ENCODE measurements around the gene ARHGAP18.
"Not testable (repeated sequence)": the region's sequence is repeated elsewhere in the genome, so short reads cannot be mapped to it uniquely, and the experiment has no call there.

Gene ARHGAP18

GRCh38 chr6:129596522-129596921 lies 113.5 kb downstream of the ARHGAP18 start:
- H3K9ac ChIP-seq (ENCODE audit: low read length), result no peak overlapping the region
- H3K4me1 ChIP-seq (ENCODE audit: control insufficient read depth, insufficient read depth, low read length), result peaks cover 17% of the 10 kb centered on the region
- DNase-seq (ENCODE audit: low read depth), result peak; percentile 51
- H3K9me3 ChIP-seq (ENCODE audit: control insufficient read depth, low read length), result no peaks in the 10 kb centered on the region
- no peak overlapping the region for H3K4me3 ChIP-seq (ENCODE audit: low read length)
- peaks cover 44% of the 10 kb centered on the region for H3K36me3 ChIP-seq (ENCODE audit: control insufficient read depth, insufficient read depth, low read length, severe bottlenecking)
- no peaks in the 10 kb centered on the region for H3K27me3 ChIP-seq (replicated peaks; ENCODE audit: control insufficient read depth, insufficient read depth, low read length)

GRCh38 chr6:129593233-129593564 lies 116.8 kb downstream of the ARHGAP18 start:
- Histone ChIP-seq H3K9ac (ENCODE audit: low read length) (no peak overlapping the region), H3K4me3 (ENCODE audit: low read length) (no peak overlapping the region)

GRCh38 chr6:129592516-129593232 lies 117.3 kb downstream of the ARHGAP18 start:
- H3K36me3 ChIP-seq (ENCODE audit: control insufficient read depth, insufficient read depth, low read length, severe bottlenecking), result peaks cover 37% of the 10 kb centered on the region
- no peak overlapping the region for H3K4me3 ChIP-seq (ENCODE audit: low read length)
- no peak for DNase-seq (ENCODE audit: low read depth)
- H3K27me3 ChIP-seq (replicated peaks; ENCODE audit: control insufficient read depth, insufficient read depth, low read length), result no peaks in the 10 kb centered on the region
- no peaks in the 10 kb centered on the region for H3K9me3 ChIP-seq (ENCODE audit: control insufficient read depth, low read length)
- peaks cover 4% of the 10 kb centered on the region for H3K4me1 ChIP-seq (ENCODE audit: control insufficient read depth, insufficient read depth, low read length)
- no peak overlapping the region for H3K9ac ChIP-seq (ENCODE audit: low read length)

More at GRCh38 chr6:129593233-129593564, 116.8 kb downstream of the ARHGAP18 start:
- H3K27me3 ChIP-seq (replicated peaks; ENCODE audit: control insufficient read depth, insufficient read depth, low read length), result no peaks in the 10 kb centered on the region
- peaks cover 37% of the 10 kb centered on the region for H3K36me3 ChIP-seq (ENCODE audit: control insufficient read depth, insufficient read depth, low read length, severe bottlenecking)
- peaks cover 9% of the 10 kb centered on the region for H3K4me1 ChIP-seq (ENCODE audit: control insufficient read depth, insufficient read depth, low read length)
- no peaks in the 10 kb centered on the region for H3K9me3 ChIP-seq (ENCODE audit: control insufficient read depth, low read length)
- DNase-seq (ENCODE audit: low read depth), result no peak

- no peak overlapping the region for H3K9ac ChIP-seq (ENCODE audit: low read length)
- H3K4me3 ChIP-seq (ENCODE audit: low read length), result no peak overlapping the region
- H3K9me3 ChIP-seq (ENCODE audit: control insufficient read depth, low read length), result no peaks in the 10 kb centered on the region
- H3K4me1 ChIP-seq (ENCODE audit: control insufficient read depth, insufficient read depth, low read length), result no peaks in the 10 kb centered on the region
- no peaks in the 10 kb centered on the region for H3K27me3 ChIP-seq (replicated peaks; ENCODE audit: control insufficient read depth, insufficient read depth, low read length)
- peaks cover 31% of the 10 kb centered on the region for H3K36me3 ChIP-seq (ENCODE audit: control insufficient read depth, insufficient read depth, low read length, severe bottlenecking)
- peak; percentile 74 for DNase-seq (ENCODE audit: low read depth)
These were observed 119.5 kb downstream of the ARHGAP18 start for GRCh38 chr6:129590408-129591022.

- Histone ChIP-seq H3K4me3 (ENCODE audit: low read length) (no peak overlapping the region), H3K9me3 (ENCODE audit: control insufficient read depth, low read length) (no peaks in the 10 kb centered on the region), H3K4me1 (ENCODE audit: control insufficient read depth, insufficient read depth, low read length) (no peaks in the 10 kb centered on the region), H3K27me3 (replicated peaks; ENCODE audit: control insufficient read depth, insufficient read depth, low read length) (no peaks in the 10 kb centered on the region), H3K36me3 (ENCODE audit: control insufficient read depth, insufficient read depth, low read length, severe bottlenecking) (peaks cover 32% of the 10 kb centered on the region), H3K9ac (ENCODE audit: low read length) (no peak overlapping the region)
- no peak for DNase-seq (ENCODE audit: low read depth)
These were observed 123.2 kb downstream of the ARHGAP18 start for GRCh38 chr6:129586815-129587214.

- H3K4me1 ChIP-seq (ENCODE audit: control insufficient read depth, insufficient read depth, low read length), result no peaks in the 10 kb centered on the region
- no peak overlapping the region for H3K9ac ChIP-seq (ENCODE audit: low read length)
- no peaks in the 10 kb centered on the region for H3K27me3 ChIP-seq (replicated peaks; ENCODE audit: control insufficient read depth, insufficient read depth, low read length)
- H3K36me3 ChIP-seq (ENCODE audit: control insufficient read depth, insufficient read depth, low read length, severe bottlenecking), result peaks cover 41% of the 10 kb centered on the region
- no peak overlapping the region for H3K4me3 ChIP-seq (ENCODE audit: low read length)
- no peaks in the 10 kb centered on the region for H3K9me3 ChIP-seq (ENCODE audit: control insufficient read depth, low read length)
- no peak for DNase-seq (ENCODE audit: low read depth)
These were observed 126.1 kb downstream of the ARHGAP18 start for GRCh38 chr6:129583866-129584265.

- H3K9ac ChIP-seq (ENCODE audit: low read length), result no peak overlapping the region
- peaks cover 41% of the 10 kb centered on the region for H3K36me3 ChIP-seq (ENCODE audit: control insufficient read depth, insufficient read depth, low read length, severe bottlenecking)
- DNase-seq (ENCODE audit: low read depth), result no peak
- H3K27me3 ChIP-seq (replicated peaks; ENCODE audit: control insufficient read depth, insufficient read depth, low read length), result no peaks in the 10 kb centered on the region
- peaks cover 8% of the 10 kb centered on the region for H3K4me1 ChIP-seq (ENCODE audit: control insufficient read depth, insufficient read depth, low read length)
- no peak overlapping the region for H3K4me3 ChIP-seq (ENCODE audit: low read length)
- H3K9me3 ChIP-seq (ENCODE audit: control insufficient read depth, low read length), result no peaks in the 10 kb centered on the region
These were observed 131.7 kb downstream of the ARHGAP18 start for GRCh38 chr6:129578315-129578714.

GRCh38 chr6:129577691-129578090 lies 132.3 kb downstream of the ARHGAP18 start:
- Histone ChIP-seq H3K9ac (ENCODE audit: low read length) (no peak overlapping the region), H3K36me3 (ENCODE audit: control insufficient read depth, insufficient read depth, low read length, severe bottlenecking) (peaks cover 35% of the 10 kb centered on the region), H3K4me1 (ENCODE audit: control insufficient read depth, insufficient read depth, low read length) (peaks cover 8% of the 10 kb centered on the region), H3K27me3 (replicated peaks; ENCODE audit: control insufficient read depth, insufficient read depth, low read length) (no peaks in the 10 kb centered on the region), H3K9me3 (ENCODE audit: control insufficient read depth, low read length) (no peaks in the 10 kb centered on the region), H3K4me3 (ENCODE audit: low read length) (no peak overlapping the region)
- no peak for DNase-seq (ENCODE audit: low read depth)

GRCh38 chr6:129576456-129576855 lies 133.5 kb downstream of the ARHGAP18 start:
- no peak for DNase-seq (ENCODE audit: low read depth)
- no peak overlapping the region for H3K9ac ChIP-seq (ENCODE audit: low read length)
- peaks cover 8% of the 10 kb centered on the region for H3K4me1 ChIP-seq (ENCODE audit: control insufficient read depth, insufficient read depth, low read length)
- H3K9me3 ChIP-seq (ENCODE audit: control insufficient read depth, low read length), result no peaks in the 10 kb centered on the region
- H3K4me3 ChIP-seq (ENCODE audit: low read length), result no peak overlapping the region
- peaks cover 23% of the 10 kb centered on the region for H3K36me3 ChIP-seq (ENCODE audit: control insufficient read depth, insufficient read depth, low read length, severe bottlenecking)
- no peaks in the 10 kb centered on the region for H3K27me3 ChIP-seq (replicated peaks; ENCODE audit: control insufficient read depth, insufficient read depth, low read length)

GRCh38 chr6:129575378-129576118 lies 134.4 kb downstream of the ARHGAP18 start:
- H3K4me1 ChIP-seq (ENCODE audit: control insufficient read depth, insufficient read depth, low read length), result peaks cover 8% of the 10 kb centered on the region
- peaks cover 16% of the 10 kb centered on the region for H3K36me3 ChIP-seq (ENCODE audit: control insufficient read depth, insufficient read depth, low read length, severe bottlenecking)
- peak overlapping the region; percentile 17 for H3K9ac ChIP-seq (ENCODE audit: low read length)
- H3K27me3 ChIP-seq (replicated peaks; ENCODE audit: control insufficient read depth, insufficient read depth, low read length), result no peaks in the 10 kb centered on the region
- DNase-seq (ENCODE audit: low read depth), result peak; percentile 84
- H3K9me3 ChIP-seq (ENCODE audit: control insufficient read depth, low read length), result peaks cover 7% of the 10 kb centered on the region
- H3K4me3 ChIP-seq (ENCODE audit: low read length), result peak overlapping the region; percentile 55

- not testable (repeated sequence) for DNase-seq (ENCODE audit: low read depth); H3K9me3 ChIP-seq (ENCODE audit: control insufficient read depth, low read length); H3K4me1 ChIP-seq (ENCODE audit: control insufficient read depth, insufficient read depth, low read length); H3K4me3 ChIP-seq (ENCODE audit: low read length); H3K9ac ChIP-seq (ENCODE audit: low read length); H3K27me3 ChIP-seq (replicated peaks; ENCODE audit: control insufficient read depth, insufficient read depth, low read length)
- peaks cover 14% of the 10 kb centered on the region for H3K36me3 ChIP-seq (ENCODE audit: control insufficient read depth, insufficient read depth, low read length, severe bottlenecking)
These were observed 135.4 kb downstream of the ARHGAP18 start for GRCh38 chr6:129574605-129575004.
